Measurements from ENCODE around the gene OR52K2.
"Not testable (repeated sequence)": the region's sequence is repeated elsewhere in the genome, so short reads cannot be mapped to it uniquely, and the experiment has no call there.

Gene OR52K2

GRCh38 chr11:4448995-4449394 lies at the start of gene OR52K2:
Gene OR52K2, plus strand, starts transcription at chr11:4449295. Its CDS starts 45 bp downstream, at chr11:4449340.
- DNase-seq = no peak

- DNase-seq = not testable (repeated sequence)
Measured at GRCh38 chr11:4406206-4406605, 42.9 kb upstream of the OR52K2 start.

GRCh38 chr11:4416306-4416705 lies 32.8 kb upstream of the OR52K2 start:
- no peak for DNase-seq

- no peak for DNase-seq
Measured at GRCh38 chr11:4416816-4417215, 32.3 kb upstream of the OR52K2 start.

DNA sequence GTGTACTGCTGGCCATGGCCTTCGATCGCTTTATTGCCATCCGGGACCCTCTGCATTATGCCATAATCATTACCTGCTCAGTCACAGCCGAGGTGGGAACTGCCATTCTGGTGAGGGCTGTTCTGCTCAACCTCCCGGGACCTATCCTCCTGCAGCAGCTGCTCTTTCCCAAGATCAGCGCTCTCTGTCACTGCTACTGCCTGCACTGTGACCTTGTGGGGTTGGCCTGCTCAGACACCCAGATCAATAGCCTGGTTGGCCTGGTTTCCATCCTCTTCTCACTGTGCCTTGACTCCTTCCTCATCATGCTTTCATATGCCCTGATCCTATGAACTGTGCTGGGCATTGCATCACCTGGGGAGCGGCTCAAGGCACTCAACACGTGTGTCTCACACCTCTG lies 30.7 kb upstream of the OR52K2 start:
- no peak for DNase-seq

GRCh38 chr11:4430051-4430450 lies 19.0 kb upstream of the OR52K2 start:
- DNase-seq = no peak

GRCh38 chr11:4433856-4434255 lies 15.2 kb upstream of the OR52K2 start:
- DNase-seq = peak; percentile 24

GRCh38 chr11:4436411-4436810 lies 12.7 kb upstream of the OR52K2 start:
- peak; percentile 17 for DNase-seq

GRCh38 chr11:4441515-4441914 lies 7.6 kb upstream of the OR52K2 start:
- DNase-seq = peak; percentile 65

- no peak for DNase-seq
Measured at GRCh38 chr11:4443232-4443891, 5.7 kb upstream of the OR52K2 start.

DNA sequence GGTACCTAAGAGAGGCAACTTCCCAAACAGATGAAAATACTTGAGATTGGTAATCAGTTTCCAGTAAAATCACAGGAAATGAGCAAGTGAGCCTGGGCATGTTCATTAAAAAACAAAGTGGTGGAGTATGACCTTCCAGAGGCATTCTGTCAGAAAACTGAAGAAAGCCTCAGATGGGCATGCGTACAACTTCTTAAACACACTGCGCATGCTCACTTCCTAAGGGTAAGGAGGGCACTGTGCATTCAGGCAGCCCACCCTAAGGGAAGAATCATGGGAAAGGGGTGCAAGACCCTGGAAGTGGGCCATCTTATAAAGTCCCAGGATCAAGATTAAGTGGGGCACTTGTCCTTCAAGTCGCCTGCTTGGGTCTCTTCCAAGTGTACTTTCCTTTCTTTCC lies 4.0 kb downstream of the OR52K2 start:
- DNase-seq = no peak

- DNase-seq = peak; percentile 26
Measured at GRCh38 chr11:4454021-4454420, 4.9 kb downstream of the OR52K2 start.

DNA sequence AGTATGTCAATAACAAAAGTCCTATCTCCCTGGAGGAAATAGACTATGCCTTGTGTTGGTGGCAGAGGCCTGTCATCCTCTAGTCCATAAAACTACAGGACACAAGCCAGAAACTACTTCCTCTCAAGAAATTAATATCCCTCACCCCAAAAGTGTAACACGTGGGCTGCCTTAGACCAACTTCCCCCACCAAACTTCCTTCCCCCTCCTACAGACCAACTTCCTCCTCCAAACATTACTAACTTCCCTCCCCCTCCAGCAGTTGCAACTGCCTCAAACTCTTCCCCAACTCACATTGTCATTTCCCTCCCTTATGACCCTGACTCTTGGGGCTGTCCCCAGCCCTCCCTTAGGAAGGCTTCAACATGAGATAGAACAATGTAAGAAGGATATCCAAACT lies 6.3 kb downstream of the OR52K2 start:
- DNase-seq = peak; percentile 76

- DNase-seq = peak; percentile 32
Measured at GRCh38 chr11:4459500-4459899, 10.4 kb downstream of the OR52K2 start.

DNA sequence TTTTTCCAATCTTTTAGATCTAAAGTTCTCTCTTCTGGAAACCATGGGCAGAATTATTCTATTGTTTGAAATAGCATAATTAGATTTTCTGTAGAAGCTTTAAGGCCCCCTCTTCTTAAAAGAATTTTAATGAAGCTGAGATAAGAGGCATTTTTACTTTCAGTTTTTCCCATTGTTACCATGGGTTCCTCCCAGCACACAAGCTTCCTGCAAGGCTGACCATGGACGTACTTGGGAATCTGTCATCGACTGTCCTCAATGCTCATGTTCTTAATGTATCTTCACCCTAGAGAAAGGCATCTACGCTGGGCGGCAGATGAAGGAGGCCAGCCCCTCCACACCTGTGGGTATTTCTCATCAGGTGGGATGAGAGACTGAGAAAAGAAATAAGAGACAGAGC lies 11.1 kb downstream of the OR52K2 start:
- no peak for DNase-seq

DNA sequence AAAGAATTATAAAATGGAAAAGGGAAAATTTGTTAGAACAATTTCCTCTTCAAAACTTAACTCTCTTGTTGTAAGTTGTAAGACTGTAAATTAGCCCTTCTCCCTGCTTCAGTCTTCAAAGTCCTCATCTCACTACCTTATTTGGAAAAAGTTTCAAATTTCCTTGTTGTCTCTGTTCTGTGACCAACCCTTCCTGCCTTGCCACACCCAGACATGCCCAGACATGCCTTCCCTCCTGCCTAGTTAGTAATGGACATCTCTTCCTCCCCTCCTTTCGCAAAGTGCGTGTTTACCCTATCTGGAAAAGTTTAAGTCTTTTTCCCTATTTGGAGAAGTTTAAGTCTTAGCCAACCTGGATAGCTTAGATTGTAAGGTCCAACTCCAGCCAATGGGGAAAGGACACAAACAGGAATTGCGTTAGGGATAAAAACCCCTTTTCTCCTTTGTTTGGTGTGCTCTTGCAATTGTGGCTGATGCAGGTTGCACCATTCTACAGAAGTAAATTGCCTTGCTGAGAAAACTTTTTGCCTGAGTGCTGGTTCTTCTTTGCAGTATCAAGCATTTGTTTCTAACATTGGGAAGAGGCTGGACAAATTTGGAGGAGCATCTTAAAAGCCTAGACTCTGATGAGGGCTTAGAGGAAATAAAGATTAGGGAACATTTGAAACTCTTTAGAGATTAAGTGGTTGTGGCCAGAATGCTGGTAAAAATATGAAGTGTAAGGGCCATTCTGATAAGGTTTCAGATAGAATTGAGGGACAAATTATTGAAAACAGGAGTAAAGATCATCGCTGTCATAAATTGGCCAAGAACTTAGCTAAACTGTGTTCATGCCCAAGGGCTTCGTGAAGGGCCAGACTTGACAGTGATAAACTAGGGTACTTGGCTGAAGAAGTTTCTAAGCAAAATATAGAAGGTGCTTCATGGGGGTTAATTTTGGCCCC lies 15.4 kb downstream of the OR52K2 start:
- DNase-seq = no peak

GRCh38 chr11:4465407-4465806 lies 16.3 kb downstream of the OR52K2 start:
- DNase-seq = no peak

DNA sequence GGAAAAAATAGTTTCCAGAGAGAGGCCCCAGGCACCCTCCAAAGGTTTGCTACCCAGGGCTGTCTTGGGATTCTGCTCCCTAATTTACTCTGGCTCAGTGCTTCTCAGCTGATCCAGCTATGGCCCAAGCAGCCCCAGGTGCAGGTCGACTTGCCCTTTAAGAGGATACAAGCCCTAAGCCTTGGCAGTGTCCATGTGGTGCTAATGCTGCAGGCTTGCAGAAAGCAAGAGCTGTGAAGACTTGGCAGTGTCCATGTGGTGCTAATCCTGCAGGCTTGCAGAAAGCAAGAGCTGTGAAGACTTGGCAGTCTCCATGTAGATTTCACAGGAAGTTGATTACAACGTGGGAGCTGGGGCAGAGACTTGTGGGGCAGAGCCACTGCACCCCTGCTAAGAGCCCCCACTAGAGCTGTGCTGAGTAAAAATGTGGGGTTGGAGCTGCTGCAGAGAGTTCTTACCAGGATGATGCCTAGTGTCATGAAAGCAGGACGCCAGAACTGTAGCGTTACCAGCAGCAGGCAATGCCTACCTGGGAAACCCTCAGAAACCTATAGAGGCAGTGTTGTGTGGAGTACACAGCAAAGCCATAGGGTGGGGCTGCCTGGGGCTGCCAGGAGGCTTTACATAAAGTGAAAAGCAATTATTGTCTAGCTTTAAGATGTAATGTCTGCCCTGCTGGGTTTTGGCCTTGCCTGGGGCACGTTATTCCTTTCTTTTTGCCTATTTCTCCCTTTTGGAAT lies 17.2 kb downstream of the OR52K2 start:
- no peak for DNase-seq

GRCh38 chr11:4466871-4467442 lies 17.9 kb downstream of the OR52K2 start:
- no peak for DNase-seq

DNA sequence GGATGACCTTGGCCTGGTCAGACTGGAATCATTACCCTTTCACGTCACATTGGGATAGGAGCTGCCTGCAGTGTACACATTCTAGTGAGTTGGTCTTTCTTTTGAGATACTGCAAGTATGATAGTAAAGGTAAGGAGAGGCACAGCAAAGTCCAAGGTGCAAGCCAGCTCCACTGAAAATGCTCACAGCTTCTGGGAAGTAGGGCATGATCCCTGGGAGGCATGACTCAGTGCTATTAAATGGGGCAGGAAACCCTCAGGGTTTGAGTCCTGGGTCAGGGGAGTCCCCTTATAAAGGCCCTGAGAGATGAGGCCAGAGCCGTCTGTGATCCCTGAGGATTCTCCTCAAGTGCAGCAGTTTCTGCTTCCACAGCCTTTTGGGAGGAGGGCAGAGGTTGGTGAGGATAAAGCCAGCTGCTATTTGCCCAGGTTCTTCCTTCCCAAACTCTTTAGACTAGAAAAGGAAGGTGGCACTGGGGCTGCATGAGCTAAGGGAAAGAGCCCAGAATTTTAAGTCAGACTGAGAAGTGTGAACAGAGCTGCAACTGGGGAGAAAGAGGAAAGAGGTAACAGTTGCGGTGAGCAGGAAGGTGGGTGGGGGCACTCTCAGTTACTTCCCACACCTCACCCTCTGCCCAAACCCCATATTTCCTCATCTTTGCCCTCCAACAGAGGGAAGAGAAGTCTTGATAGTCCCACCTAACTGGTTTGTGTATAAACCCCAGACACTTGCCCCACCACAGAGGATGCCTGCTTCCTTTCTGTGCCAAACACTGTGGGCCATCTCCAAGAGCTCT lies 18.9 kb downstream of the OR52K2 start:
- peak; percentile 16 for DNase-seq

GRCh38 chr11:4479644-4480043 lies 30.5 kb downstream of the OR52K2 start:
- no peak for DNase-seq

DNA sequence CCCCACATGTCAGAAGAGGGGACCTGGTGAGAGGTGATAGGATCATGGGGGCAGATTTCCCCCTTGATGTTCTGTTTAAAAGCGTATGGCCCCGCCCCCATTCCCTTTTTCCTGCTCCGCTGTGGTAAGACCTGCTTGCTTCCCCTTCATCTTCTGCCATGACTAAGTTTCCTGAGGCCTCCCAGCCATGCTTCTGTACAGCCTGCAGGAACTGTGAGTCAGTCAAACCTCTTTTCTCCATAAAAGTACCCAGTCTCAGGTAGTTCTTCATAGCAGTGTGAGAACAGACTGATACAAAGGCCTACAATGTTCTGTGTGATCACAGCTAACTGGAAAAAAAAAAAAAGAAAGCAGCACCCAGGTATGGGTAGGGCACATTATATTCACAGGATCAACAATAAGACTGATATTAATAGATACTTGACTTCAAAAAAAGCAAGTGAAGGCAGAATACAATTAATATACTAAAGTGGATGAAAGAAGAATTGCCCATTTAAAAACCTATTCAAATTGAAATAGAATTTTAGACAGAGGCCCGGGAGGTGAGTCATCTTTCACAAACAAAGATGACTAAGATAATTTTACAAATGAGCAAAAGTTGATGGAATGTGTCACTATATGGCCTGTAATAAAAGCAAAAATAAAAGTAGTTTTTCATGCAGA lies 31.6 kb downstream of the OR52K2 start:
- DNase-seq = no peak

Data from hematopoietic multipotent progenitor cell treated with erythropoietin and hydrocortisone succinate and interleukin-3 and kit ligand, for 4 days (in vitro differentiated cells).